ENCODE results near the gene TOP3B.

The TOP3B gene

DNA sequence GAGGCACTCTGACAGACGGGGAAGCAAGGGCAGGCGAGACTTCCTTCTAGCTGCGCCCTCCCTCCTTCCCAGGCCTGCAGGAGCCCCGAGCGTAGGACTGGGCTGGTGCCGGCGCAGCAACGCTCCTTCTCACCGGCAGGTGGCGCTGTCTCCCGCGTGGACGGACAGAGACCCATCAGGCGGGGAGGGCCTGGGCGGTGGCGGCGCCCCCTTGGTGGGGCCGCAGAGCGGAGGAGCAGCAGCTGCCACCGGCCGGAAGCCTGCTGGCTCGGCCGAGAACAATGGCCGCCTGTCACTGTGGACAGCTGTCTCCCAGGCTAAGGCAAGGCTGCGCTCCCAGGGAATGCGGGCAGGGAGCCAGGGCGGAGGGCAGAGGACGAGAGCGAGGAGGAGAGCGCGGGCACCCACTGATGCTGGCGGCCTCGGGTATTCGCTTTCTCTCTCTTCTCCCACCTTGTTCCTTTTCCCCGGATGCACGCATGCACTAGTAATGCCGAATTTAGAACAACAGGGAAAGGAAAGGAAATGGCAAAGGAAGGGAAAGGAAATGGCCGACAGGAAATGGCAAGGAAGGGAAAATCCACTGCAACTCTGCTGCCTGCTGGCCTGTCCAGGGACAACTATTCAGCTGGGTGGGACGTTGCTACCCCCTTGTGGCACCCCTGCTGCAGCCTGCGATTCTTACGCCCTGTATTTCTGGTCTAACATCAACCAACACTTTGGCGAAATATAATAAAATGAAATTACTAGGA lies 44.3 kb downstream of the TOP3B start:
- peak overlapping the region; percentile 90 for H3K4me3 ChIP-seq (ENCODE audit: low read length)
- no peaks in the 10 kb centered on the region for H3K9me3 ChIP-seq (ENCODE audit: control insufficient read depth, low read length)
- peaks cover 54% of the 10 kb centered on the region for H3K4me1 ChIP-seq (ENCODE audit: control insufficient read depth, insufficient read depth, low read length)
- DNase-seq (ENCODE audit: low read depth): peak; percentile 89
- no peaks in the 10 kb centered on the region for H3K27me3 ChIP-seq (replicated peaks; ENCODE audit: control insufficient read depth, insufficient read depth, low read length)
- H3K9ac ChIP-seq (ENCODE audit: low read length): peak overlapping the region; percentile 98
- peaks cover 12% of the 10 kb centered on the region for H3K36me3 ChIP-seq (ENCODE audit: control insufficient read depth, insufficient read depth, low read length, severe bottlenecking)

DNA sequence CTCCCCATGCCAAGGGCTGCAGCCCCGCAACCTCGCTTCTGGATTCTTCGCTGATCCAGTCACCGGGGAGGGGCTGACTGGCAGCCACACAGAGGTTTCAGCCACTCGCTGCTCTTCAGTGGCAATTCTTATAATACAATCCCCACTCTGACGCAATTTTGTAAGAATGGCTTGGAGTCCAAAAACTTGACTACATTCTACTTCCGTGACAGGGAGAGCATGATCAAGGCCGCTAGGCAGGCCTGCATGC lies 44.8 kb downstream of the TOP3B start:
- Histone ChIP-seq H3K4me3 (ENCODE audit: low read length) (peak overlapping the region; percentile 90), H3K9ac (ENCODE audit: low read length) (peak overlapping the region; percentile 98), H3K36me3 (ENCODE audit: control insufficient read depth, insufficient read depth, low read length, severe bottlenecking) (peaks cover 17% of the 10 kb centered on the region), H3K27me3 (replicated peaks; ENCODE audit: control insufficient read depth, insufficient read depth, low read length) (no peaks in the 10 kb centered on the region), H3K4me1 (ENCODE audit: control insufficient read depth, insufficient read depth, low read length) (peaks cover 49% of the 10 kb centered on the region), H3K9me3 (ENCODE audit: control insufficient read depth, low read length) (no peaks in the 10 kb centered on the region)
- DNase-seq (ENCODE audit: low read depth): peak; percentile 97

- peaks cover 22% of the 10 kb centered on the region for H3K36me3 ChIP-seq (ENCODE audit: control insufficient read depth, insufficient read depth, low read length, severe bottlenecking)
- H3K9ac ChIP-seq (ENCODE audit: low read length): peak overlapping the region; percentile 98
- peak overlapping the region; percentile 90 for H3K4me3 ChIP-seq (ENCODE audit: low read length)
- DNase-seq (ENCODE audit: low read depth): peak; percentile 32
- no peaks in the 10 kb centered on the region for H3K27me3 ChIP-seq (replicated peaks; ENCODE audit: control insufficient read depth, insufficient read depth, low read length)
- peaks cover 44% of the 10 kb centered on the region for H3K4me1 ChIP-seq (ENCODE audit: control insufficient read depth, insufficient read depth, low read length)
- H3K9me3 ChIP-seq (ENCODE audit: control insufficient read depth, low read length): no peaks in the 10 kb centered on the region
Measured at GRCh38 chr22:21937041-21937820, 45.4 kb downstream of the TOP3B start.

GRCh38 chr22:21936151-21936775 lies 46.3 kb downstream of the TOP3B start:
- peak overlapping the region; percentile 98 for H3K9ac ChIP-seq (ENCODE audit: low read length)
- no peak overlapping the region for H3K4me3 ChIP-seq (ENCODE audit: low read length)
- peaks cover 37% of the 10 kb centered on the region for H3K4me1 ChIP-seq (ENCODE audit: control insufficient read depth, insufficient read depth, low read length)
- H3K36me3 ChIP-seq (ENCODE audit: control insufficient read depth, insufficient read depth, low read length, severe bottlenecking): peaks cover 24% of the 10 kb centered on the region
- H3K27me3 ChIP-seq (replicated peaks; ENCODE audit: control insufficient read depth, insufficient read depth, low read length): no peaks in the 10 kb centered on the region
- no peaks in the 10 kb centered on the region for H3K9me3 ChIP-seq (ENCODE audit: control insufficient read depth, low read length)
- peak; percentile 20 for DNase-seq (ENCODE audit: low read depth)

GRCh38 chr22:21933910-21934309 lies 48.7 kb downstream of the TOP3B start:
- no peak overlapping the region for H3K4me3 ChIP-seq (ENCODE audit: low read length)
- H3K27me3 ChIP-seq (replicated peaks; ENCODE audit: control insufficient read depth, insufficient read depth, low read length): no peaks in the 10 kb centered on the region
- peaks cover 48% of the 10 kb centered on the region for H3K36me3 ChIP-seq (ENCODE audit: control insufficient read depth, insufficient read depth, low read length, severe bottlenecking)
- H3K9ac ChIP-seq (ENCODE audit: low read length): no peak overlapping the region
- no peak for DNase-seq (ENCODE audit: low read depth)
- no peaks in the 10 kb centered on the region for H3K9me3 ChIP-seq (ENCODE audit: control insufficient read depth, low read length)
- peaks cover 24% of the 10 kb centered on the region for H3K4me1 ChIP-seq (ENCODE audit: control insufficient read depth, insufficient read depth, low read length)

GRCh38 chr22:21933413-21933812 lies 49.2 kb downstream of the TOP3B start:
- Histone ChIP-seq H3K4me3 (ENCODE audit: low read length) (no peak overlapping the region), H3K4me1 (ENCODE audit: control insufficient read depth, insufficient read depth, low read length) (peaks cover 19% of the 10 kb centered on the region), H3K9me3 (ENCODE audit: control insufficient read depth, low read length) (no peaks in the 10 kb centered on the region), H3K27me3 (replicated peaks; ENCODE audit: control insufficient read depth, insufficient read depth, low read length) (no peaks in the 10 kb centered on the region), H3K36me3 (ENCODE audit: control insufficient read depth, insufficient read depth, low read length, severe bottlenecking) (peaks cover 53% of the 10 kb centered on the region), H3K9ac (ENCODE audit: low read length) (no peak overlapping the region)
- no peak for DNase-seq (ENCODE audit: low read depth)

DNA sequence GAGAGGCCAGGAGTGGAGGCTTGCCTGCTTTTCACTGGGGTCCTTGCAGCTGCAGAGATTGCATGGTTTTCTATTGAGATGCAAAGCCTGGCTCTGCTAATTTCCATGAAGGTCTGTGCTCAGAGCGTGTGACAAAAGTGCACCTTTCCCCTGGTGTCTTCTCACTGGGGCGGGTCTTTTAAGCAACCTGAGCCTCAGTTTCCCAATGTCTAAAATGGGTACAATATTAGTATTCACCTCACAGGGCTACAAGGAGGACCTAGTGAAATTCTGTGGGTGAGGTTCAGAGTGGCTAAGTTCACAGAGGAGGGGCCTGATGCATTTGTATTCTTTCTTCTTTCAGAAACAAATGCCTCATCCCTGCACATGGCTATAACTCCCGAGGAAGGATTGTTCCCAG lies 50.2 kb downstream of the TOP3B start:
- Histone ChIP-seq H3K9ac (ENCODE audit: low read length) (no peak overlapping the region), H3K27me3 (replicated peaks; ENCODE audit: control insufficient read depth, insufficient read depth, low read length) (no peaks in the 10 kb centered on the region), H3K9me3 (ENCODE audit: control insufficient read depth, low read length) (no peaks in the 10 kb centered on the region), H3K4me1 (ENCODE audit: control insufficient read depth, insufficient read depth, low read length) (peaks cover 13% of the 10 kb centered on the region), H3K36me3 (ENCODE audit: control insufficient read depth, insufficient read depth, low read length, severe bottlenecking) (peaks cover 57% of the 10 kb centered on the region), H3K4me3 (ENCODE audit: low read length) (no peak overlapping the region)
- no peak for DNase-seq (ENCODE audit: low read depth)

- Histone ChIP-seq H3K36me3 (ENCODE audit: control insufficient read depth, insufficient read depth, low read length, severe bottlenecking) (peaks cover 65% of the 10 kb centered on the region), H3K4me3 (ENCODE audit: low read length) (no peak overlapping the region)
- DNase-seq (ENCODE audit: low read depth): no peak
Measured at GRCh38 chr22:21931056-21931455, 51.5 kb downstream of the TOP3B start.

GRCh38 chr22:21929253-21929652 lies 53.3 kb downstream of the TOP3B start:
- no peak for DNase-seq (ENCODE audit: low read depth)
- Histone ChIP-seq H3K9ac (ENCODE audit: low read length) (no peak overlapping the region), H3K9me3 (ENCODE audit: control insufficient read depth, low read length) (no peaks in the 10 kb centered on the region), H3K27me3 (replicated peaks; ENCODE audit: control insufficient read depth, insufficient read depth, low read length) (no peaks in the 10 kb centered on the region), H3K36me3 (ENCODE audit: control insufficient read depth, insufficient read depth, low read length, severe bottlenecking) (peaks cover 65% of the 10 kb centered on the region), H3K4me1 (ENCODE audit: control insufficient read depth, insufficient read depth, low read length) (no peaks in the 10 kb centered on the region), H3K4me3 (ENCODE audit: low read length) (no peak overlapping the region)

More at GRCh38 chr22:21931056-21931455, 51.5 kb downstream of the TOP3B start:
- Histone ChIP-seq H3K9ac (ENCODE audit: low read length) (no peak overlapping the region), H3K27me3 (replicated peaks; ENCODE audit: control insufficient read depth, insufficient read depth, low read length) (no peaks in the 10 kb centered on the region), H3K4me1 (ENCODE audit: control insufficient read depth, insufficient read depth, low read length) (no peaks in the 10 kb centered on the region), H3K9me3 (ENCODE audit: control insufficient read depth, low read length) (no peaks in the 10 kb centered on the region)

DNA sequence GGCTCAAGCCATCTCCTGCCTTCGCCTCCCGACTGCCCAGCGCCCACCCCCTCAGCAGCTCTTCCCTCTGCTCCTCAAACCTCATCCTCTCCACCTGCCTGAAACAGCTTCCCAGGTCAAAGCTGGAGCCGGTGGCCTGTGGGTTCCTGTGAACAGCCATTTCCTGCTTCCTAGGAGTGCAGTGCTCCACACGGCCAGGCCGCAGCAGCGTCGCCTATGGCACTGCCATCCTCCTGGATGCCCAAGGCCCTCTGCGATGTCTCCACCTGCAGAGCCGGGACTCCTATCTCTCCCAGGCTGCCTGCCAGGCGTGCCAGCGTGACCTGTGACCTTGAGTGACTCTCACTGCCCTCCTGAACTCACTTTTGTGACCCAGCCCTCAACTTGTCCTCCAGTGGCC lies 54.5 kb downstream of the TOP3B start:
- no peak for DNase-seq (ENCODE audit: low read depth)
- no peaks in the 10 kb centered on the region for H3K27me3 ChIP-seq (replicated peaks; ENCODE audit: control insufficient read depth, insufficient read depth, low read length)

DNA sequence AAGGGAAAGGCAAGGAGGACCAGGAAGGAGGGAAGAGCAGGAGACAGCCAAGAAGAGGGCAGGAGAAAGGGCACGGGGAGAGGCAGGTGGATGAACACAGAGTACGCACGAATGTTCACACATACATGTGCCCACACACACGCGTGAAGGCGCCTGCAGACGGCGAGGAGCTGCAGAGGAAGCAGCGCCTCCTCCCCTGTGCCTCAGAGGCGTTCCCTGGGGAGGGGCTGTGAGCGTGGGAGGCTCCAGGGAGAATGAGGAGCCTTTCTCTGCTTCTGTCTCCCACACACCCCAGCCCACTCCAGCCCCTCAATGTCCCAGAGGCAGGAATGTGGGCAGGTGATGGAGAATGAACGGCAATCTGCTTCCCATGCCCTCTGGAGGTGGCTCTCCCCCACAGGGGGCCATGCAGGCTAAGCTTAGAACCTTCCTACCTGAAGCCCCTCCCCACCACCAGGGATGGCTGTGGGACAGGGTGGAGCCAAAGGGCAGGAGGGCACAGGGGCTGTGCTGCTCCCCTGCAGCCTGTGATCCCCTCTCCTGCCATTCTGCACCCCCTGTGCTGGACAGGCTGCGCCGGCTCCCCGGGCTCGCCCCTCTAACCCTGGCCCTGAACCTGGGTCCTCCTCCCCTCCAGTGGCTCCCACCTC lies 55.3 kb downstream of the TOP3B start:
- DNase-seq (ENCODE audit: low read depth): no peak
- Histone ChIP-seq H3K27me3 (replicated peaks; ENCODE audit: control insufficient read depth, insufficient read depth, low read length) (no peaks in the 10 kb centered on the region), H3K9ac (ENCODE audit: low read length) (no peak overlapping the region), H3K4me3 (ENCODE audit: low read length) (no peak overlapping the region), H3K4me1 (ENCODE audit: control insufficient read depth, insufficient read depth, low read length) (no peaks in the 10 kb centered on the region), H3K9me3 (ENCODE audit: control insufficient read depth, low read length) (no peaks in the 10 kb centered on the region), H3K36me3 (ENCODE audit: control insufficient read depth, insufficient read depth, low read length, severe bottlenecking) (peaks cover 47% of the 10 kb centered on the region)

More for the DNA sequence above, 54.5 kb downstream of the TOP3B start:
- H3K9ac ChIP-seq (ENCODE audit: low read length): no peak overlapping the region
- no peak overlapping the region for H3K4me3 ChIP-seq (ENCODE audit: low read length)
- H3K4me1 ChIP-seq (ENCODE audit: control insufficient read depth, insufficient read depth, low read length): no peaks in the 10 kb centered on the region
- peaks cover 54% of the 10 kb centered on the region for H3K36me3 ChIP-seq (ENCODE audit: control insufficient read depth, insufficient read depth, low read length, severe bottlenecking)
- no peaks in the 10 kb centered on the region for H3K9me3 ChIP-seq (ENCODE audit: control insufficient read depth, low read length)

Data from adipocyte (in vitro differentiated cells).